Vagina (tissue), 2 donors: ENCODE data around the gene LLGL1. TPM values are rescaled to one million over a fixed set of nuclear protein-coding genes. Genes with fewer than 3 reads are reported as not detected.
A peak's percentile ranks its signal among the peaks of the same experiment; 100 is the strongest.

Experiments used
- DNase-seq, 2 donors: peaks; one replicate each; pipeline ENCODE4 v3.0.0-alpha.2; 2017; ENCODE audit errors: extremely low spot score in 2 of 2
- H3K27ac ChIP-seq: fragments of 200-600 bp; sonication (generic); one replicate; pipeline ENCODE4 v1.5.1; 2019
- H3K27me3 ChIP-seq: fragments of 200-600 bp; sonication (generic); one replicate; pipeline ENCODE4 v1.5.1; 2019
- H3K36me3 ChIP-seq, 2 donors: fragments of 200-600 bp; sonication (generic); one replicate each; pipeline ENCODE4 v1.5.1; 2017 to 2019
- H3K4me1 ChIP-seq: fragments of 200-600 bp; sonication (generic); one replicate; pipeline ENCODE4 v1.5.1; 2019
- H3K4me3 ChIP-seq, 2 donors: fragments of 200-600 bp; sonication (generic); 1 replicate in 1 of 2; 2 replicates in 1 of 2; pipeline ENCODE4 v1.5.1; 2016 to 2019
- H3K9me3 ChIP-seq: fragments of 200-600 bp; sonication (generic); one replicate; pipeline ENCODE4 v1.5.1; 2019
- POLR2A ChIP-seq, 2 donors: fragments of 450-650 bp; IDR thresholded peaks; one replicate each; pipeline ENCODE4 v1.6.1; 2017; ENCODE audit warnings: antibody characterized with exemption in 2 of 2, mild to moderate bottlenecking in 2 of 2, moderate library complexity in 2 of 2
- POLR2AphosphoS5 ChIP-seq, 2 donors: sonication (generic); formaldehyde crosslinking; IDR thresholded peaks; one replicate each; pipeline ENCODE4 v1.9.0; 2017; ENCODE audit warnings: antibody characterized with exemption in 2 of 2, mild to moderate bottlenecking in 2 of 2, low read depth in 1 of 2; ENCODE audit not compliant: insufficient read depth in 1 of 2
- intact Hi-C: fragments of 100-400 bp; cut with DNase I; formaldehyde crosslinking; loops from one replicate; pipeline ENCODE4 v1.15.1; 2023
- total RNA-seq: library from RNA; depleted of rRNA; stranded (reverse); fragments of >200 nt; gene quantifications from one replicate; pipeline ENCODE4 v1.2.3, GENCODE V29; 2016
- TF ChIP-seq, protein P1 (sequence below), 3 experiments: fragments of 450-650 bp in 2 of 3; fragments of 200-600 bp in 1 of 3; sonication (generic) in 1 of 3; IDR thresholded peaks; one replicate each; pipeline ENCODE4 v1.5.1; 2017 to 2019; ENCODE audit warnings: antibody characterized with exemption in 3 of 3, mild to moderate bottlenecking in 2 of 3, moderate library complexity in 2 of 3

Gene LLGL1
- total RNA-seq, 1 donor from 2014 or later, result 27.7 TPM

DNA sequence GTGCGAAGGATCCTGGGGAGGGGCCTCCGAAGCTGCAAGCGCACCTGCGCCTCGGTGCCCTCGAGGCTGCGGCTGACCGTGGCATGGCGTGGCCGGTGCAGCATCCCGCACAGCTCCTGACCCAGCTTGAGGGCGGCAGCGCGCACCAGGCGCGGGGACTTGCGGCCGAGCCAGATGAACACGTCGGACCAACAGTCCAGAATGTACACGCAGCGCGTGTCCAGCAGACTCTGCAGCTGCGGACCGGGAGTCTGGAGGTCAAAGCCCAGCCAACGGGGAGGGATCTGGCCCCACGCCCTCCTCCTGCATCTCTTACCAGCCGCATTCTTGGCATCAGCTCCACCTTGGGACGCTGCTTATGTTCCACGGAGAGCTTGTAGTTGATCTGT is 22.2 kb downstream of the LLGL1 start:
- H3K36me3 ChIP-seq, result peaks cover 0 to 67% of the 10 kb centered on the region in 2 donors
- no peaks in the 10 kb centered on the region for H3K27me3 ChIP-seq
- intact Hi-C loops, result no loop called here
- DNase-seq, result no peak
- H3K27ac ChIP-seq, result peak overlapping the region; percentile 47
- TF ChIP-seq, protein P1, sequence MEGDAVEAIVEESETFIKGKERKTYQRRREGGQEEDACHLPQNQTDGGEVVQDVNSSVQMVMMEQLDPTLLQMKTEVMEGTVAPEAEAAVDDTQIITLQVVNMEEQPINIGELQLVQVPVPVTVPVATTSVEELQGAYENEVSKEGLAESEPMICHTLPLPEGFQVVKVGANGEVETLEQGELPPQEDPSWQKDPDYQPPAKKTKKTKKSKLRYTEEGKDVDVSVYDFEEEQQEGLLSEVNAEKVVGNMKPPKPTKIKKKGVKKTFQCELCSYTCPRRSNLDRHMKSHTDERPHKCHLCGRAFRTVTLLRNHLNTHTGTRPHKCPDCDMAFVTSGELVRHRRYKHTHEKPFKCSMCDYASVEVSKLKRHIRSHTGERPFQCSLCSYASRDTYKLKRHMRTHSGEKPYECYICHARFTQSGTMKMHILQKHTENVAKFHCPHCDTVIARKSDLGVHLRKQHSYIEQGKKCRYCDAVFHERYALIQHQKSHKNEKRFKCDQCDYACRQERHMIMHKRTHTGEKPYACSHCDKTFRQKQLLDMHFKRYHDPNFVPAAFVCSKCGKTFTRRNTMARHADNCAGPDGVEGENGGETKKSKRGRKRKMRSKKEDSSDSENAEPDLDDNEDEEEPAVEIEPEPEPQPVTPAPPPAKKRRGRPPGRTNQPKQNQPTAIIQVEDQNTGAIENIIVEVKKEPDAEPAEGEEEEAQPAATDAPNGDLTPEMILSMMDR (IDR thresholded peaks at IDR 0.05), result no peak
- peak in 1 of 2 donors; percentile 17 for TF ChIP-seq POLR2AphosphoS5 (IDR thresholded peaks at IDR 0.05; ENCODE audit: insufficient read depth in 1 of 2, low read depth in 1 of 2)
- no peak for TF ChIP-seq POLR2A (IDR thresholded peaks at IDR 0.05)
- no peaks in the 10 kb centered on the region for H3K9me3 ChIP-seq
- H3K4me1 ChIP-seq, result peaks cover 29% of the 10 kb centered on the region
- H3K4me3 ChIP-seq, result no peak overlapping the region

DNA sequence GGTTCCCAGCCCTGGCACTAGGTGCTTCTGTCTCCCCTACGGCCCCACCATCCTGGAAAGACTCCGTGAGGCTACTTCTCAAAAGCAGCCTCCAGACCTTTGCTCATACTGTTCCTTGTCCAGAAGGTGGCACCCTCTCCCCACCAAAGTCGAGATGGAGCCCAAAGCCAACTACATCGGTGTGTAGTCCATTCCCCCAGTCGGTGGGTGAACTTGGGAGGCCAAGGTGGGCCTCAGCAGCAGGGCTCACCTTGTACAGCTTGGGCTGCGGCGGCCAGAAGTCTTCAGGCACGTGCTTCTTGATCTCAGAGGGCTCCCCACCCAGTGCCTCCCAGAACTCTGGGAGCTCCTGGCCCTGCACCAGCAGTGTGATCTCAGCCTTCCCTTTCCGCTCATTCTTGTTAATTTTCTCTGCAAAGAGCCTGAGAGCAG is 22.9 kb downstream of the LLGL1 start:
- Histone ChIP-seq H3K36me3 (peaks cover 0 to 74% of the 10 kb centered on the region in 2 donors), H3K27ac (peak overlapping the region; percentile 47)
- intact Hi-C loops, result no loop called here

DNA sequence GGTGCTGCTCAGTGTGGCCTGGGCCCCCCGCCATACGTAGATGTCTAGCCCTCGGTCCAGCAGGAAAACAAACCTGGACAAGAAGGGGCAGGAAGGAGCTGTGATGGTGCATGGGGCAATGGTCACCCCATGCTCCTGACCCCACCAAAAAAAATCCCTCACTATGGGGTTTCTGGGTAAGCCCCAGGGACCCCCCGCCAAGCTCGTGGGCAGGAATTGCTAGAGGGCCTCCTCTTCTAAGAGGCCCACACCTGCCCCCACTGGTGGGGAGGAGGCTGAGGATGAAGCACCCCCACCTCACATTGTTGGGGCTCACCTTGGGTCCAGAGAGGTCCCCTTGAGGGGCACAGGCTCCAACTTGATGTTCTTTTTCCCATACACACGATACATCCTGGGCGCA is 23.4 kb downstream of the LLGL1 start:
- Histone ChIP-seq H3K36me3 (peaks cover 0 to 79% of the 10 kb centered on the region in 2 donors), H3K27me3 (no peaks in the 10 kb centered on the region), H3K4me3 (no peak overlapping the region), H3K27ac (no peak overlapping the region), H3K4me1 (peaks cover 29% of the 10 kb centered on the region), H3K9me3 (no peaks in the 10 kb centered on the region)
- DNase-seq, result no peak
- TF ChIP-seq, protein P1 (IDR thresholded peaks at IDR 0.05), result no peak
- TF ChIP-seq POLR2AphosphoS5 (IDR thresholded peaks at IDR 0.05; ENCODE audit: insufficient read depth in 1 of 2, low read depth in 1 of 2), result no peak
- TF ChIP-seq POLR2A (IDR thresholded peaks at IDR 0.05), result no peak
- intact Hi-C loops, result no loop called here

More for the DNA sequence above, 22.9 kb downstream of the LLGL1 start:
- TF ChIP-seq, protein P1 (IDR thresholded peaks at IDR 0.05), result peak; percentile 24 to 74 (median 38)
- TF ChIP-seq POLR2A (IDR thresholded peaks at IDR 0.05), result no peak
- TF ChIP-seq POLR2AphosphoS5 (IDR thresholded peaks at IDR 0.05; ENCODE audit: insufficient read depth in 1 of 2, low read depth in 1 of 2), result peak in 1 of 2 donors; percentile 35
- no peak overlapping the region for H3K4me3 ChIP-seq
- H3K4me1 ChIP-seq, result peaks cover 29% of the 10 kb centered on the region
- H3K9me3 ChIP-seq, result no peaks in the 10 kb centered on the region
- no peaks in the 10 kb centered on the region for H3K27me3 ChIP-seq
- no peak for DNase-seq

DNA sequence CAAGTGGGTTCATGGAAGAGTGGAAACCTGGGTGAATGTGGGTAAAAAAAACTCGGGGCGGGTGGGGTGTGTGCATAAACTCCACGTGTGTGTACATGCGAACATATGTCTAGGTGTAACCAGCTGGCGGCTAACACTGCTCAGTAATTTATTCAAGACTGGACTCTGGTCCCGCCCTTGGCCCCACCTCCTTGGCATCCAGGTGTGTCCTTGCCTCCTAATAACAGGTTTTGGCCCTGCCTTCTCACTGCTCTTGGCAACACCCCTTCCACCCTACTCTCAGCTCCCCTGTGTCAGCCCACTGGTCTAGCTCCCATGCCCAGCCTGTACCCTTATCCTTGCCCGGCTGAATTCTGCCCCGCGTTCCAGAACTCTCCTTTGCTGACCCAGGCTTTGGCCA is 24.8 kb downstream of the LLGL1 start:
- TF ChIP-seq POLR2A (IDR thresholded peaks at IDR 0.05), result no peak
- TF ChIP-seq, protein P1 (IDR thresholded peaks at IDR 0.05), result no peak
- TF ChIP-seq POLR2AphosphoS5 (IDR thresholded peaks at IDR 0.05; ENCODE audit: insufficient read depth in 1 of 2, low read depth in 1 of 2), result no peak
- H3K36me3 ChIP-seq, result peaks cover 0 to 85% of the 10 kb centered on the region in 2 donors
- intact Hi-C loops, result no loop called here
- H3K4me3 ChIP-seq, result no peak overlapping the region
- H3K4me1 ChIP-seq, result peaks cover 29% of the 10 kb centered on the region
- H3K9me3 ChIP-seq, result no peaks in the 10 kb centered on the region
- no peak overlapping the region for H3K27ac ChIP-seq
- no peaks in the 10 kb centered on the region for H3K27me3 ChIP-seq
- no peak for DNase-seq

DNA sequence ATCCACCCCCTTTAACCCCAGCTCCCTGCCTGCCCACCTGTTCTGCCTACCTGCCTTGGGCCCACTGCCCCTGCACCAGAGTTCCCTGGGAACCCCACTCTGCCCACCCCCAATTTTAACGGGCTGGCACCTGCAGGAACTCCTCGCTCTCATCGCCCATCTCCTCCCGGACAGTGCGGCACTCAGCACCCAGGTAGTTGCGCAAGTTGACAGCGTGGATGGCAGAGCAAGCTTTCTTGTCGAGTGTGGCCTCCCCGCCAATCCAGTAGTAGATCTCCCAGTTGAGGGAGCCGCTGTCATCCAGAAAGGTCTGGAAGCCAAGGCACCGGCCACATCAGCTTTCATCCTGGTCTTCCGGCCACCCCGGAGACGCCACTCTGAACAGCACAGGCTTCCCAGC is 25.3 kb downstream of the LLGL1 start:
- TF ChIP-seq POLR2A (IDR thresholded peaks at IDR 0.05), result no peak
- TF ChIP-seq, protein P1 (IDR thresholded peaks at IDR 0.05), result no peak
- TF ChIP-seq POLR2AphosphoS5 (IDR thresholded peaks at IDR 0.05; ENCODE audit: insufficient read depth in 1 of 2, low read depth in 1 of 2), result no peak
- H3K36me3 ChIP-seq, result peaks cover 0 to 84% of the 10 kb centered on the region in 2 donors

More for the DNA sequence above, 25.3 kb downstream of the LLGL1 start:
- H3K4me3 ChIP-seq, result no peak overlapping the region
- H3K9me3 ChIP-seq, result no peaks in the 10 kb centered on the region
- intact Hi-C loops, result no loop called here
- H3K4me1 ChIP-seq, result peaks cover 33% of the 10 kb centered on the region
- H3K27ac ChIP-seq, result no peak overlapping the region
- no peak for DNase-seq
- H3K27me3 ChIP-seq, result no peaks in the 10 kb centered on the region
